ENCODE results near the gene DHRS13.
"Not testable (repeated sequence)": the region's sequence is repeated elsewhere in the genome, so short reads cannot be mapped to it uniquely, and the experiment has no call there.

DHRS13 gene

DNA sequence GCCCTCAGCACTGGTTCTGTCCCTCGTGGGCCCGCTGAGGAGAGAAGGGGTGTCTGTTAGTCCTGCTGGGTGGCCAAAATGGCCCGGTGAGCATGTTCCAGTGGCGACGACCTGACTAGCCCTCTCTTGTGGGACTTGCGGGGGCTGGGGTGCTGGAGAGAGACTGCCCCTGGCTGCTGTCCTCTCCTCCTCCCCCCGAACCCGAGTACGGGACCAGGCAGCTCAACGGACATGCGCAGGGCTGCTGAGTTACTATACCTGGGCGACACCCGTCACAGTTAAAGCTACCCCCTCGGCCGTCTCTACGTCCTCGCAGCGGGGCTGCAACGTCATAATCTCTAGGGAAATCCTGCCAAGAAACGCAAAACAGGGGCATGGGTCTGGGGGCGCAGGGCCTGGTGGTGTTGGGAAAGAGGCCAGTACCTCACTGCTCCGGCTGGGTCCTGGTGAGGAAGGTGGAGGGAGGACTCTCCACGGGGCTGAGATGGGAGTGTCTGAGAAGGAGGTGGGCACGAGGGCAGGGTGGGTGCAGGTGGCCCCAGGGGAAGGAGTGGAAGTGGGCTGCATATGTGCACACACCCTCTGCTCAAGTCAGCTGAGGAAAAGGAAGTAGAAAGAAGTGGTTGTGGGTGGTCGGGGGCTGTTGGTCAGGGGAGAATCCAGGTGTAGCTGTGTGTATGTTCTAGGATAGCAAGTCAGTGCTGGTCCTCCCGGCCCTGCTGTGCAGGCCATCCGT lies 18.7 kb downstream of the DHRS13 start:
- Histone ChIP-seq H3K27ac (ENCODE audit: low read depth, low read length) (no peak overlapping the region), H3K27me3 (ENCODE audit: control insufficient read depth in 1 of 2, insufficient read depth in 2 of 2, low read length in 2 of 2) (no peaks in the 10 kb centered on the region), H3K9me3 (ENCODE audit: control insufficient read depth in 1 of 2, low read length in 2 of 2) (no peaks in the 10 kb centered on the region), H3K4me1 (ENCODE audit: control insufficient read depth in 1 of 2, insufficient read depth in 2 of 2, low read length in 2 of 2) (no peaks in the 10 kb centered on the region), H3K9ac (ENCODE audit: low read depth in 1 of 2, low read length in 2 of 2) (no peak overlapping the region), H3K36me3 (ENCODE audit: control insufficient read depth in 1 of 2, insufficient read depth in 2 of 2, low read length in 2 of 2) (peaks cover 23 to 72% of the 10 kb centered on the region in 2 donors), H3K4me3 (ENCODE audit: low read depth in 1 of 2, low read length in 2 of 2) (no peak overlapping the region)

- no peaks in the 10 kb centered on the region for H3K4me1 ChIP-seq (ENCODE audit: control insufficient read depth in 1 of 2, insufficient read depth in 2 of 2, low read length in 2 of 2)
- H3K27me3 ChIP-seq (ENCODE audit: control insufficient read depth in 1 of 2, insufficient read depth in 2 of 2, low read length in 2 of 2), result no peaks in the 10 kb centered on the region
- H3K36me3 ChIP-seq (ENCODE audit: control insufficient read depth in 1 of 2, insufficient read depth in 2 of 2, low read length in 2 of 2), result peaks cover 23 to 72% of the 10 kb centered on the region in 2 donors
- H3K4me3 ChIP-seq (ENCODE audit: low read depth in 1 of 2, low read length in 2 of 2), result no peak overlapping the region
- no peaks in the 10 kb centered on the region for H3K9me3 ChIP-seq (ENCODE audit: control insufficient read depth in 1 of 2, low read length in 2 of 2)
- H3K27ac ChIP-seq (ENCODE audit: low read depth, low read length), result no peak overlapping the region
- H3K9ac ChIP-seq (ENCODE audit: low read depth in 1 of 2, low read length in 2 of 2), result no peak overlapping the region
These were observed 20.6 kb downstream of the DHRS13 start for GRCh38 chr17:28882154-28882895.

DNA sequence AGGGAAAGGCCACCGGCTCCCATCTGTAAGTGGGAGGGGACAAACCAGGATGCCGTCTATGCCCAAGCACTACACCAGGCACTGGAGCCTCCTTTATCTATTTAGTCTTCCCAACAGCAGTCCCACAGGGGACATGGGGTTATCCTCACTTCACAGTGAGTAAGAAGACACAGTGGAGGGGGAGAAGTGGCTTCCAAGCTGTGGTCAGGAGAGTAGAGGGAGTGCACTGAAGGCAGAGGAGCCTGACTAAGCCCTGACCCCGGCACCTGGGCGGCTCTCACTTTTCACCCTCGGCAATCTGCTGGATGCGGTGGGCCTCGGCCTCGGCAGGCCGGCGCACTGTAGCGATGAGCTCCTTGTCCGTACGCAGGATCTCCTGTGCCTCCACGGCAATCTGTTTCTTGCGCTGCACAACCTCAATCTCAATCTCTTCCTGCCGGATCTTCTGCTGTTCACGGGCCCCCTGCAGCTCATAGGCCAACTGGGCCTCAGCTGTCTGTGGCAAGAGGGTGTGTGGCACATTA lies 21.3 kb downstream of the DHRS13 start:
- H3K9me3 ChIP-seq (ENCODE audit: control insufficient read depth in 1 of 2, low read length in 2 of 2), result no peaks in the 10 kb centered on the region
- H3K4me1 ChIP-seq (ENCODE audit: control insufficient read depth in 1 of 2, insufficient read depth in 2 of 2, low read length in 2 of 2), result no peaks in the 10 kb centered on the region
- H3K9ac ChIP-seq (ENCODE audit: low read depth in 1 of 2, low read length in 2 of 2), result no peak overlapping the region
- H3K4me3 ChIP-seq (ENCODE audit: low read depth in 1 of 2, low read length in 2 of 2), result no peak overlapping the region
- no peaks in the 10 kb centered on the region for H3K27me3 ChIP-seq (ENCODE audit: control insufficient read depth in 1 of 2, insufficient read depth in 2 of 2, low read length in 2 of 2)
- H3K36me3 ChIP-seq (ENCODE audit: control insufficient read depth in 1 of 2, insufficient read depth in 2 of 2, low read length in 2 of 2), result peaks cover 23 to 69% of the 10 kb centered on the region in 2 donors
- H3K27ac ChIP-seq (ENCODE audit: low read depth, low read length), result no peak overlapping the region

- Histone ChIP-seq H3K36me3 (ENCODE audit: control insufficient read depth in 1 of 2, insufficient read depth in 2 of 2, low read length in 2 of 2) (peaks cover 23 to 67% of the 10 kb centered on the region in 2 donors), H3K27ac (ENCODE audit: low read depth, low read length) (no peak overlapping the region), H3K27me3 (ENCODE audit: control insufficient read depth in 1 of 2, insufficient read depth in 2 of 2, low read length in 2 of 2) (no peaks in the 10 kb centered on the region), H3K9me3 (ENCODE audit: control insufficient read depth in 1 of 2, low read length in 2 of 2) (no peaks in the 10 kb centered on the region), H3K4me3 (ENCODE audit: low read depth in 1 of 2, low read length in 2 of 2) (no peak overlapping the region), H3K9ac (ENCODE audit: low read depth in 1 of 2, low read length in 2 of 2) (no peak overlapping the region), H3K4me1 (ENCODE audit: control insufficient read depth in 1 of 2, insufficient read depth in 2 of 2, low read length in 2 of 2) (peaks cover 0 to 6% of the 10 kb centered on the region in 2 donors)
These were observed 22.3 kb downstream of the DHRS13 start for GRCh38 chr17:28880572-28880945.

GRCh38 chr17:28879886-28880571 lies 22.9 kb downstream of the DHRS13 start:
- Histone ChIP-seq H3K27me3 (ENCODE audit: control insufficient read depth in 1 of 2, insufficient read depth in 2 of 2, low read length in 2 of 2) (no peaks in the 10 kb centered on the region), H3K4me1 (ENCODE audit: control insufficient read depth in 1 of 2, insufficient read depth in 2 of 2, low read length in 2 of 2) (peaks cover 0 to 8% of the 10 kb centered on the region in 2 donors), H3K9ac (ENCODE audit: low read depth in 1 of 2, low read length in 2 of 2) (no peak overlapping the region), H3K4me3 (ENCODE audit: low read depth in 1 of 2, low read length in 2 of 2) (no peak overlapping the region), H3K27ac (ENCODE audit: low read depth, low read length) (no peak overlapping the region), H3K9me3 (ENCODE audit: control insufficient read depth in 1 of 2, low read length in 2 of 2) (no peaks in the 10 kb centered on the region), H3K36me3 (ENCODE audit: control insufficient read depth in 1 of 2, insufficient read depth in 2 of 2, low read length in 2 of 2) (peaks cover 23 to 62% of the 10 kb centered on the region in 2 donors)

DNA sequence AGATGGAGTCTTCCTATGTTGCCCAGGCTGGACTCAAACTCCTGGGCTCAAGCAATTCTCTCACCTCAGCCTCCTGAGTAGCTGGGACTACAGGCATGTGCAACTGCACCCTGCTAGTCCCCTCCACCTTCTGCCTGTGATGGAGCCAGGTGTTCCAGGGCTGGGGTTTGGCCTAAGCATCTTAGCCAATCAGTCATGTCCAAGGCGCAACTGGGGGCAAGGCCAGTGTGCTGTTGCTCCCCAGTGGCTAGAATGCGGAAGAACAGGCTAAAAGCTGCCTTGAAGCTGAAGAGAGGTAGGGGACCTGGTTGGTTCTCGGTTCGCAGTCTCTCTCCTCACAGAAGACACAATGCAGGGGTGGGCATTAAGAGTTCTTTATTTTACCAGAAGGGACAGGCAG lies 23.9 kb downstream of the DHRS13 start:
- no peak overlapping the region for H3K9ac ChIP-seq (ENCODE audit: low read depth in 1 of 2, low read length in 2 of 2)
- H3K9me3 ChIP-seq (ENCODE audit: control insufficient read depth in 1 of 2, low read length in 2 of 2), result no peaks in the 10 kb centered on the region
- no peaks in the 10 kb centered on the region for H3K27me3 ChIP-seq (ENCODE audit: control insufficient read depth in 1 of 2, insufficient read depth in 2 of 2, low read length in 2 of 2)
- no peak overlapping the region for H3K4me3 ChIP-seq (ENCODE audit: low read depth in 1 of 2, low read length in 2 of 2)
- H3K27ac ChIP-seq (ENCODE audit: low read depth, low read length), result no peak overlapping the region
- H3K36me3 ChIP-seq (ENCODE audit: control insufficient read depth in 1 of 2, insufficient read depth in 2 of 2, low read length in 2 of 2), result peaks cover 23 to 52% of the 10 kb centered on the region in 2 donors
- H3K4me1 ChIP-seq (ENCODE audit: control insufficient read depth in 1 of 2, insufficient read depth in 2 of 2, low read length in 2 of 2), result peaks cover 0 to 8% of the 10 kb centered on the region in 2 donors

DNA sequence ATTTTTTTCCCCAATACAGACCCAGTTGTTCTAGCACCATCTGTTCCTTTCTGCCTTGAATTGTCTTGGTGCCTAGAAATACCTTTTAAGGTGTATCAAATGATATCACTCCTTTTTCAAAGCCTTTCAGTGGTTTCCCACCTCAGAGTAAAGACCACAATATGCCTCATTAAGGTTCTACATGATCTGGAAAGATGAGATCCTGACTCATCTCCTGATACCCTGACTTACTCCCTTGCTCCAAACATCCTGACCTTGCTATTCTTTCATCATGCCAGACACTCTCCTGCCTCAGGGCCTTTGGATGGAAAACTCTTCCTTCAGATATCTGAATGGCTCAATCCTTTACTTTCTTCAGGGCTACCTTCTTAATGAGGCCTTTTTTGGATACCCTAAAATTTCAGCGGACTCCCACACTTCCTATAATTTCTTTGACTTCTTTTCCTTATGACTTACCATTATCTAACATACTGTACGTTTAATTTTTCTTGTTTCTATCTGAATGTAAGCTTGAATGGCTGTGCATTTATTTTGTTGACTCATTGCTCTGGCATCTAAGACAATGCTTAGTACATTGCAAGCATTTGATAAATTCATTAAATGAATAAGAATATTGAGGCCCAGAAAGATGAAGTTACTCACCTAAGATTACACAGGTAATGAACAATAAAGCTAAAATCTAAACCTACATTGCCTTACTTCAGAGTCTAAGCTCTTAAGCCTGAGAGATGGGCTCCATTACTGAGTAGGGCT lies 24.5 kb downstream of the DHRS13 start:
- H3K4me1 ChIP-seq (ENCODE audit: control insufficient read depth in 1 of 2, insufficient read depth in 2 of 2, low read length in 2 of 2), result peaks cover 0 to 8% of the 10 kb centered on the region in 2 donors
- H3K4me3 ChIP-seq (ENCODE audit: low read depth in 1 of 2, low read length in 2 of 2), result no peak overlapping the region
- H3K9ac ChIP-seq (ENCODE audit: low read depth in 1 of 2, low read length in 2 of 2), result no peak overlapping the region
- H3K27ac ChIP-seq (ENCODE audit: low read depth, low read length), result no peak overlapping the region
- H3K9me3 ChIP-seq (ENCODE audit: control insufficient read depth in 1 of 2, low read length in 2 of 2), result no peaks in the 10 kb centered on the region
- H3K36me3 ChIP-seq (ENCODE audit: control insufficient read depth in 1 of 2, insufficient read depth in 2 of 2, low read length in 2 of 2), result peaks cover 23 to 46% of the 10 kb centered on the region in 2 donors
- H3K27me3 ChIP-seq (ENCODE audit: control insufficient read depth in 1 of 2, insufficient read depth in 2 of 2, low read length in 2 of 2), result no peaks in the 10 kb centered on the region

DNA sequence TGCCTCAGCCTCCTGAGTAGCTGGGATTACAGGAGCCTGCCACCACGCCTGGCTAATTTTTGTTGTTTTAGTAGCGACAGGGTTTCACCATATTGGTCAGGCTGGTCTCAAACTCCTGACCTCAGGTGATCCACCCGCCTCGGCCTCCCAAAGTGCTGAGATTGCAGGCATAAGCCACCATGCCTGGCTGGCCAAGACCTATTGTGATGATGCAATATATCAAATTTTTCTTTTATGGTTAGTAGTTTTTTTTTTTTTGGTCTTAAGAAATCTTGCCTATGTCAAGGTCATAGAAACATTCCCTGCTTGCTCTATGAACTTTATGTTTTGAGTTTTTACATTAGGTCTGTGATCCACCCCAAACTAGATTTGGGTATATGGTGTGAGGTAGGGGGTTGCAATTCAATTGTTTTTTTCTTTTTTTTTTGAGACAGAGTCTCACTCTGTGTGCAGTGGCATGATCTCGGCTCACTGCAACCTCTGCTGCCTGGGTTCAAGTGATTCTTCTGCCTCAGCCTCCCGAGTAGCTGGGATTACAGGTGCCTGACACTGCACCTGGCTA lies 25.6 kb downstream of the DHRS13 start:
- not testable (repeated sequence) for H3K27me3 ChIP-seq (ENCODE audit: control insufficient read depth in 1 of 2, insufficient read depth in 2 of 2, low read length in 2 of 2); H3K27ac ChIP-seq (ENCODE audit: low read depth, low read length); H3K9me3 ChIP-seq (ENCODE audit: control insufficient read depth in 1 of 2, low read length in 2 of 2); H3K4me1 ChIP-seq (ENCODE audit: control insufficient read depth in 1 of 2, insufficient read depth in 2 of 2, low read length in 2 of 2); H3K4me3 ChIP-seq (ENCODE audit: low read depth in 1 of 2, low read length in 2 of 2); H3K9ac ChIP-seq (ENCODE audit: low read depth in 1 of 2, low read length in 2 of 2)
- H3K36me3 ChIP-seq (ENCODE audit: control insufficient read depth in 1 of 2, insufficient read depth in 2 of 2, low read length in 2 of 2), result peaks cover 19 to 35% of the 10 kb centered on the region in 2 donors

DNA sequence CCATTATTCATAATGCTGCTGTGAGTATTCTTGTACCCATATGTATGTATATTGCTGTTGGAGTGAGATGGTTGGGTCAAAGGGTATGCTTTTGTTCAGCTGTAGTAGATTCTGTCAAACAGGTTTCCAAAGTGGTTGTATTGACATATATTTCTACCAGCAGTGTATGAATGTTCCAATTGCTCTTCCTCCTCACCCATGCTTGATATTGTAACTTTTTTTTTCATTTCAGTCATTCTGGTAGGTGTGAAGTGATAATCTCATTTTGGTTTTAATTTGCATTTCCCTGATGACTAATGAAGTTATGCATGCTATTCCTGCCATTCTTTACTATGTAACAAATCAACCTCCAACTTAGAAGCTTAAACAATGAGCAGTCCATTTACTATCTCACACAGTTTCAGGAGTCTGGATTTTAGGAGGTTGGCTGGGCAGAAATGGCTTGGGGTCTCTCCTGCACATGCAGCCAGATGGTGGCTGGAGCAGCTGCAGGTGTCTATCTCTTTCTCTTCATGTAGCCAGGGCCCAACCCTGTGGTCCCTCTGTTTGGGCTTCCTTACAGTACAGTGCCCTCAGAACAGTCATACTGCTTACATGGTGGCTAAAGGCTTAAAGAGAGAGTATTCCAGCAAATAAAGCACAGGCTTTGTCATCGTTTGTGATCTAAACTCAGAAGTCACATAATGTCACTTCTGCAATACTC lies 26.9 kb downstream of the DHRS13 start:
- Histone ChIP-seq H3K36me3 (ENCODE audit: control insufficient read depth in 1 of 2, insufficient read depth in 2 of 2, low read length in 2 of 2) (peaks cover 6 to 22% of the 10 kb centered on the region in 2 donors), H3K9me3 (ENCODE audit: control insufficient read depth in 1 of 2, low read length in 2 of 2) (no peaks in the 10 kb centered on the region), H3K4me1 (ENCODE audit: control insufficient read depth in 1 of 2, insufficient read depth in 2 of 2, low read length in 2 of 2) (peaks cover 0 to 8% of the 10 kb centered on the region in 2 donors), H3K4me3 (ENCODE audit: low read depth in 1 of 2, low read length in 2 of 2) (no peak overlapping the region), H3K27ac (ENCODE audit: low read depth, low read length) (no peak overlapping the region), H3K27me3 (ENCODE audit: control insufficient read depth in 1 of 2, insufficient read depth in 2 of 2, low read length in 2 of 2) (no peaks in the 10 kb centered on the region), H3K9ac (ENCODE audit: low read depth in 1 of 2, low read length in 2 of 2) (no peak overlapping the region)
